Kidney glomerular epithelial cell (primary cell): Measurements from ENCODE around the gene ROBO1.
"Not testable (repeated sequence)": the region's sequence is repeated elsewhere in the genome, so short reads cannot be mapped to it uniquely, and the experiment has no call there.

Experiments
- DNase-seq: peaks from one replicate; lab custom pipeline; 2025; lab: John Stamatoyannopoulos, UW

ROBO1 gene

DNA sequence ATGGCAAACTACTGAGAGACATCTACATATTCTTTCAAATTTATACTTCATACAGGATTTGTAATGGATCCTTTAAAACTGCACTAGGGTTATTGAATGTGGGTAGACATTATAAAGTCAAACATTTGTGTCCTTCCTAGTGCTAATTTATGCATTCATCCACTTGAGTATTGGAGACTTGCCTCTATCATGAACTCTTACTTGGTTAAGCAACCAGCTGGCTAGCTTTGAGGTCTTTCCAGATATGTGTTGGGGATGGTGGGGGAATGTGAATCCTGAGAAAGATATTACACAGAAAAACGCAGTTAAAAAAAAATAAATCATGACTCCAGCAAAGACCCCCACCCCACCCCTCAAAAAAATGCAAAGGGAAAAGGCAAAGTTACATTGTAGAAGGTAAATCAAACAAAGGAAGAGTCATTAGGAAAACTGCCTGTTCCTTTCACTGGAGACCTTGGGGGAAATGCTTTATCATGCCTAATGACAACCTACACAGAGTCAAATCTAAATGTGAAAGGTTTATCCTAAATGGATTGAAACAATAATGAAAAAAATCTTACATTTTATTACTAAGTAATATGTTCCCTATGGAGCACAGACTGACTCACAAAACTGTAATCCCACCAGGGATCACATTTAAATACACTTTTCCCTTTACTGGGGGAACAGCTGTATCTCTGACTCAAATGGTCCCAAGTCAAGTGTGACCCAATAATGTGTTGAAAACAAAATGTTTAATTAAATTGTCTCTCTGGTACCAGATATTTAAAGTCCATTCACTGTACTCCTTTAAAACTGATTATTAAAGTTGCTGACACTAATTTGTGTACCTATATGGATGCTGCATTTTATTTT lies 522.3 kb downstream of the ROBO1 start:
- DNase-seq: no peak

DNA sequence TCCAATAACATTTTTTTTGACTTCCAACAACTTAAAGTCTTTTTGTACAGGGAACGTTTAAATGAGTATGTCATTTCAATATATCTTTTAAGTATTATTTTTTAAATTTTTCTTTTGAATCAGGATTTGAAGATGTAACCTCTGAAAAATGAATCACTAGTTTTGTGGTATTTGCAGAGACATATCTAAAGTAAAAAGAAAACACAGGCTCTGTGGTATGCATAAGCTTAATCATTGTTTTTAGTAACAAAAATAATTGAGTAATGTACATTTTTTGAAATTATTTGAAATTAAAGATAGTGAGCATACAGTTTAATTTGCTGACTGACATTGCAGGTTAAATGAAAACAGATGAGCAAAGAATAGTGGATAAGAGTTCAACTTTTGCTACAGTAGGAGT lies 531.3 kb downstream of the ROBO1 start:
- DNase-seq: no peak

DNA sequence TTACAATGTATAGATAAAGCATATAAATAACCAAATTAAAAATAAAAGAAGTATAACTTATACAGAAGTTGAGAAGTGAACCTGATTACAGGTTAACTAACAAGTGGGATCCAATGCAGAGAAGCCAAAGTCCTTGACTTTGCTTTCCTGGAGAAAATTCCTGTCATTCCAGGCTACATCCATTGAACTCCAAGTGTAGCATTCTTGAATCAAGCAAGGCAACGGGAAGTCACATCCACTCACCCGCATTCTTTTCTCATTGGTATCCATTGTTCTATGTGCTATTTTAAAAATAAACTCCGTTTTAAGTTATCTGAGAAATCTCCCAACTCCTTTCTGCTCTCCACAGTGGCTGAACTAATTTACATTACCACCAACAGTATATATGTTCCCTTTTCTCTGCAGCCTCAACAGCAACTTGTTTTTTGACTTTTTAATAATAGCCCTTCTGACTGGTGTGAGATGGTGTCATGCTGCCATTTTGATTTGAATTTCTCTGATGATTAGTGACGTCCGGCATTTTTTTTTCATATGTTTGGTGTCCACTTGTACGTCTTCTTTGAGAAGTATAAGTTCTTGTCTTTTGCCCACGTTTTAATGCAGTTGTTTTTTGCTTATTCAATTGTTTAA lies 534.3 kb downstream of the ROBO1 start:
- DNase-seq: no peak

DNA sequence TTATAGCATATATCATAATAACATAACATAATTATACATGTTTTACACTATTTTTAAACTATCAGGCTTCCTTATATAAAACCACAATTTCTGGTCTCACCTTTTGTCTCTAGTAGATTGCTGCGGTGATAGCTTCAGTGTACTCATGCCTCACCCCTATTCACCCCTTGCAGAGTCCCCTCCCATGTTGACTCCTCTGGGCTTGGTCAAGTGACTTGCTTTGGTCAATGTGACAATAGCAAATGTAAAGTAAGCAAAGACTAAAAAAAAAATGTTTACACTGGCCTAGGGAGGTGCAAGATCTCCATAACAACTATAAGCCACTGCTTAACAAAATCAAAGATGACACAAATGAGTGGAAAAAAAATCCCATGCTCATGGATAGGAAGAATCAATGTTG lies 537.5 kb downstream of the ROBO1 start:
- no peak for DNase-seq

DNA sequence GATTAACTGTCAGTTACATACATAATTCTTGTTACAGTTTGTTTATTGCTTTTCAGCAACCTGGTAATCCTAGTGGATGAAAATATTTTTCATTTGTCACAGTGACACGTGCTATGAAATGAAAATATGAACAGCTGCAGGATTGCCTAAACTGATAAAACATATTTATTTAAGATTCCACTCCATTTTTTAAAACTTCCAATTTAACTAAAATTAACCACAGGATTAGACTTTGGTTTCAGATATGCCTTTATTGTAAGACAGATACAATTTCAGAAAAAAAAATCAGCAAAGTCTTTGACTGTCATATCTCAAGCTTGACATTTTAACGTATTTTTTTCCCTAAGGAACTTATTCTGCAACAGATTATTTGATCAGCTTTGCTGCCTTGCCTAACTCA lies 550.7 kb downstream of the ROBO1 start:
- DNase-seq: no peak

DNA sequence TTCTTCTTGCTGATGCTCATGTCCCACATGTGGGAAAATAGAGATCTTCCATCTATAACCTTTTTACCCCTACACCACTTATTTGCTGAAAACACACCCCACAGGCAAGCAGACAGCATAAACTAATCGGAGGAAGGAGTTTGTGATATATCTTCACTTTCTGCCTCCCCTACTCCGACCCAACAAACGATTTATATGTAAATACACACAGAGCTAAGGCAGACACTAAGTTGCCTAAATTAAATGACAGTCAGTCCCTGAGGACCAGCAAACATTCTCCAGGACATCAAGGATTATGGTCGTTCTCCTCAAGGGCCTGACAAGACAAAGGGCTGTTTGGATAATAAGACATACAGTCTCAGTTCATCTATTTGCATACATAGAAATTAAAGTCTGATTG lies 552.5 kb downstream of the ROBO1 start:
- DNase-seq: no peak

DNA sequence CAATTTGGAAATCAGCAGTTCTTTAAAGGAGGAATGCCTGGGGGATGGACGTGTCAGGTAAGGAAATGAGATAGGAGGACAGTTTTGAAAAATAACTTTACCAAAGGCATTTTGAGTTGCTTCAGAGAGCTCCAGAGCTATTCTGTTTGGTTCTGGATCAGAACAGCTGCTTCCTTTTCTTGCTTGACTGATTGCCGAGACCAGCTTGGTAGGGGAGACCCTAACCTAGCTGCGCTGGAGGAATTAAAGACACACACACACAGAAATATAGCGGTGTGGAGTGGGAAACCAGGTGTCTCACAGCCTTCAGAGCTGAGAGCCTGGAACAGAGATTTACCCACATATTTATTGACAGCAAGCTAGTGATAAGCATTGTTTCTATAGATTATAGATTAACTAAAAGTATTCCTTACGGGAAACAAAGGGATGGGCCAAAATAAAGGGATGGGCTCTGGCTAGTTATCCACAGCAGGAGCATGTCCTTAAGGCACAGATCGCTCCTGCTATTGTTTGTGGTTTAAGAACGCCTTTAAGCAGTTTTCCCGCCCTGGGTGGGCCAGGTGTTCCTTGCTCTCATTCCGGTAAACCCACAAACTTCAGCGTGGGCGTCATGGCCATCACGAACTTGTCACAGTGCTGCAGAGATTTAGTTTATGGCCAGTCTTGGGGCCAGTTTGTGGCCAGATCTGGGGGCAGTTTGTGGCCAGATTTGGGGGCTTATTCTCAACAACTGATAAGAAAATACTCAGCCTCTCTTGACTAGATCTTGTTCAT lies 556.0 kb downstream of the ROBO1 start:
- no peak for DNase-seq

DNA sequence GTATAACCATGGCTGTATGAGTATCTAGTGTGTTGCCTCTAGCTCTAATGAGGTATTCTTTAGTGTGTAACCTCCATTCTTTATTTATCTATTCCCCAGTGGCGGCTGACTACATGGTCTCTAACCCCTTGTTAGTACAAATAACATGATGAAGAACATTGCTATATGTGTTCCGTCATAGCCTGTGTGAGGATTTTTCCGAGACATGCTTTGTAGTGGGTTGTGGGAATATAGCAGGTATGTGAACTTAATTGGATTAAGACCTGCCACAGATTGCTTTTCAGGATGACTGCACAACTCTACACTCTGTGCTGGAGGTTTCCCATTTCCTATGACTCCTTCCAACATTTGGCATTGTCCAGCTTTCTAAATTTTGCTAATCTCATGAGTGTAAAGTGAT lies 563.4 kb downstream of the ROBO1 start:
- DNase-seq: no peak

DNA sequence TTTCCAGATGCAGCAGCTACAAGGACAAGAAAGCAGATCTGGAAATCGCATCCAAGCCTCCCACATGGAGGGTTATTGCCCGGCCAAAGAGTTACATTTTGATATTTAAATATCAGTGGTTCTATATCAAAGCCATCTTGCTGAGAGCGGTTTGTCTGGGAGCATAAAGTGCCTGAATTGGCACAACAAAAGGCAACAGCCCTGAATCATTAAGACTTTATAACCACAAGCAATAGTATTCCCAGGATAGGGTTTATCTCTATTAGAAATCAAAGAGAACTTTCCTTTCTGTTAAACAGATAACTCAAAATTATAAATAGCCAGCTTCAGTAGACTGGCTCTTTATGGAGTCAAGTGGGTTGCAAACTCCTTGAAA lies 564.7 kb downstream of the ROBO1 start:
- DNase-seq: no peak

DNA sequence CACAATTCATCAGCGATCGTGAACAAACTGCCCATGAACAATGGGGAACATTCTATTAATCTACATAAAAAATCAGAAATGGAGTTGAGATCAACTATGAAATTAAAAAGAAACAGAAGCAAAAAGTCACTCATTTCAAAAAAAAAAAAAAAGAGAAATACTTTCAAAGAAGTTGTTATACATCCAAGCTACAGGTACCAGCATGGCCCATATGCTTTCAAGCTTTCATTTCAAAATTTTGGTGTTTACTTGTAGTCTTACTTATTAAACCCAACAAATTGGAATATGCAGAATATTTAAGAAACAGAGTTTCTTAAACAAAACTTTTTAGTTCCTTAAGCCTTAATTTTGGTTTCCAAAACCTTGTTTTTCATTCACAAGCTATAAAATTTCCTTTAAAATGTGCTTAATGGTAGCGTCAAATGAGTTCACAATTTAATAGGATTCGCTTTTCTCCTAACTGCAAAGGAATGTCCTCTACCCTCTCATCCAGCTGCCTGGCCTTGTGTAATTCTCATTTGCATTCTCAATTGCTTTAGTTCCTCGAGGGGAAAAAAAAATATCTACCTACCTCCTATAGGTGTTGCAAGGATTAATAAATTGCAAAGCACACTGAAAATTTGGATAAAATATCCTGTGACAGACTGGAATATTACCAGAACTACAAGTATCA lies 565.2 kb downstream of the ROBO1 start:
- no peak for DNase-seq

DNA sequence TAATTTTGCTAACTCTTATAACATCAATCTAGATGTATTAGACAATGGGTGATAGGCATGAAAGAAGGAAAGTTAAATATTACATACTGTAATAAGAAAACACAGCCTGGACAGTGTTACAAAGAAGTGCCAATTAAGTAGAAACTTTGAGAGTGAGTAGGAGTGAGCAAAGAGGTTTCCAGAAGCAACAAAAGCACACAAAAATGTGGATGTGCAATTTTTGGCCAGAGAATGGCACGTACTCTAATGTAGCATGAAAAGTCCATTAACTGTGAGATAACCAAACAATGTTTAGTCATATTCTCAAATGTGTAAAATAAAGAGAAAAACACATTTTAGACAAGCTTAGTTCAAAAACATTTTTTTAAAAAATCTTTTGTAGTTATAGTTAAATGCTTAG lies 567.3 kb downstream of the ROBO1 start:
- DNase-seq: no peak

DNA sequence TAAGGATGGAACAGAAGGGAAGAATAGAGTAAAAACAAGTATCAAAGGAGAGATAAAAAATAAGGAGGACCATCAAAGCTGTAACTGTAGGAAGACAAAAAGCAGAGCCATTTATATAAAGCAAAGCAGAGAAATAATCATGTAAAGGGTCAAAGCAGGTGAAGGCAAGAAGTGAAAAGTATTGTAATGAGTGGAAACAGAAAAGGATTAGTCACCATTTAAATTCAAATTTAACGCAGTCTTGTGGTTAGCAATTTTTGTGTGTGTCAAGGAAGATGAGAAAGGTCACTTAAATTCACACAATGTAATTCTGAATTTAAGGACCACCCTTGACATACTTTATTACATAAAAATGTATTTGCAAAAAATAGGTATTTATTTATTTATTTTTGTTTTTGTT lies 567.8 kb downstream of the ROBO1 start:
- DNase-seq: no peak

DNA sequence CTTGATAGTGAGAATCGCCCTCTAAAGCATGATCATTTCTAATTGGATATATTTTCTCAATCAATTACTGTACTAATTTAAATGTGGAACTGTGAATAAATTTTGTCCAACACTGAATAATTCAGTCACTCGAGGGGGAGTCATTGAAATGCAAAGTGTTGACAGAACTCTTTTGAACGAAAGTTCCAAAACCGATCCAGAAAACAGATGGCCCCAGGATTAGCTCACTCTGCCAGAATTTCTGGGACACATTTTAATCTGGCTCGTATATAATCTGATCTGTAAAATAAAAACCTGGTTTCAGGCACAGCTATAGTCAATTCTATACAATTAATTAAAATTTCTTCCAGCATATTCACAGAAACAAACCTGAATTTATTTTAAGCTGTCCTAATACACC lies 580.4 kb downstream of the ROBO1 start:
- DNase-seq: no peak

DNA sequence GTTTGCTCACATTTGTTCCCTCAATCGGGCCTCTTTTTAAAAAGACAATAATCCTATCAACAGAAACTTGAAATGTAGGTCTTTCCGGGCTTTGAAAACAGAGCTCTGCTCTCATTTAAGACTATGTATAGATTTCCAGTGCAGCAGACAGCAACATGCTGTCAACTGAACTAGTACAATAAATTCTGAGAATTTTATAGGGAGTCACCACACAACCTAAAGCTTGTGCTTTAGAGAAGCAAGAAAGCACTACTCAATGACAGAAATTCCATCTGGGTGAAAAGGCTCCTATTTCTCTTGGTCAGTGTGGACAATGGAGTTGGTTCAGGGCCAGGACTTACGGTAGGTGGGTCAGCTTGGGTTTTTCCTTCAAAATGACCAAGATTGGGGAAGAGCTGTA lies 583.5 kb downstream of the ROBO1 start:
- DNase-seq: no peak

DNA sequence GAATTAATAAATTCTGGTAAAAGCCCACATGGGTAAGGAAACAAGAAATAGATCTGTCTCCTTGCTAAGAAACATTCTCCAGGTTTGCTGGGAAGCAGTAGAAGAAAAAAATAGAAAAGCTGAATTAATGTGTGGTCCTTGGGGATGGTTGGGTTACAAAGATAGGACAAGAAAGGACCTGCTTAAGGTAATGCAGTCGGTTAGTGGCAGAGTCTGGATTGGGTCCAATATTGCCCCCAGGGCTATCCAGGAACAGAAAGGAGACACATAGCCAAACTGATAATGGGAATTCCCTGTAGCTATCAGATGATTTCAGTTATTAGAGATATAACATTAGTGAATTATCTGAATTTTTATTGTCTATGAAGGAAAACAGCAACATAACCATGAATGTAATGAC lies 584.3 kb downstream of the ROBO1 start:
- DNase-seq: no peak

DNA sequence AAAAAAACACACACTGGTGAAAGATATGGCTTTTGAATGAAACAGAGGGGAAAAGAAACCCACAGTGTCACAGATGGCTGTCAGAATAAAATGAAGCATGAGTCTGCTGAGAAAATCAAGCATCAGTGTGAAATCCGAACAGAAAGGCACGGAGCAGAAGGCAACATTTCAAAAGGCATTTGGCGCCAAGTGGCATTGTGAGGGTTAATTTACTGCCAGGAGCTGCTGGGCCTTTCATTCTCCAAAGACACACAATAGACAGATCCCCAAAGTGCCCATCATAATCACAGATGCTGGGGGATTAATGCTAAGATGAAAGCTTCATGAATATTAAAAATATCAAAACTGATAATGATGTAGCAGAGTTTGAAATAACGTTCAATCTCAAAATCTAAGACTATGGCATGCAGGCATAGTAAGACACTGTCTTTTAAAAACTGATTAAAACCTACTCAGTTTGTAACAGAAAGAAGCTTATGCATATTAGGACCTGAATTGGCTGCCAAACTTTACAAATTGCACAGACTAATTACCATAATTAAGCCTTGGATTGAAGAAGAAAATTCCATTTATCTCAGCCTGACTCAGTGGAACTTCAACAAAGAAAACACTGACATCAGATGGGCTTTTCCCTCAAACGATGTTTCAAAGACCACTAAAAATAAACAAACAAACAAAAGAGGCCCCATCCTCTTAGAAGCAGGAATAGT lies 589.2 kb downstream of the ROBO1 start:
- DNase-seq: no peak

DNA sequence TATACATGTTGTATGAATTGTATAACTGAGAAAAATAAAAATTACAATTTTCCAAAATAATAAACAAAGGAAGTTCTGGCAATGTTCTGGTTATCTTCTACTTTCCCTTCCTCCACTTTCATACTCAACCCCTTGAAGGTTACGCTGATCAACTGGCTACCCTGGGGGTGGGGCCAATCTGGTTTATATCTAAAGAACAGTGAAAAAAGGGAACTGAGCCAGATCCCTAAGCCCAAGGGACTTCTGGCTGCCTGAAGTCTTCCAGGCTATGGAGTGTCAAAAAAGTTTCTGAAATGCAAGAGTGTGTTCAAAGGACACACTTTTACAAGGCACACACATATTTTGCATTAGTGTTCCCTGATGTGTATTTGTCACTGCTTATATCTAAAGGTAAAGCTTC lies 591.9 kb downstream of the ROBO1 start:
- no peak for DNase-seq

DNA sequence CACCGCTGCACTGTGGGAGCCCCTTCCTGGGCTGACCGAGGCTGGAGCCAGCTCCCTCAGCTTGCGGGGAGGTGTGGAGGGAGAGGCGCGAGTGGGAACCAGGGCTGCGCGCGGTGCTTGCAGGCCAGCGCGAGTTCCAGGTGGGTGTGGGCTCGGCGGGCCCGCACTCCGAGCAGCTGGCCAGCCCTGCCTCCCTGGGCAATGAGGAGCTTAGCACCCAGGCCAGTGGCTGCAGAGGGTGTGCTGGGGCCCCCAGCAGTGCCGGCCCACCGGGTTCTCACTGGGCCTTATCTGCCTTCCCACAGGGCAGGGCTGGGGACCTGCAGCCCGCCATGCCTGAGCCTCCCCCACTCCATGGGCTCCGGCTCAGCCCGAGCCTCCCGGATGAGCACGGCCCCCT lies 594.5 kb downstream of the ROBO1 start:
- not testable (repeated sequence) for DNase-seq

DNA sequence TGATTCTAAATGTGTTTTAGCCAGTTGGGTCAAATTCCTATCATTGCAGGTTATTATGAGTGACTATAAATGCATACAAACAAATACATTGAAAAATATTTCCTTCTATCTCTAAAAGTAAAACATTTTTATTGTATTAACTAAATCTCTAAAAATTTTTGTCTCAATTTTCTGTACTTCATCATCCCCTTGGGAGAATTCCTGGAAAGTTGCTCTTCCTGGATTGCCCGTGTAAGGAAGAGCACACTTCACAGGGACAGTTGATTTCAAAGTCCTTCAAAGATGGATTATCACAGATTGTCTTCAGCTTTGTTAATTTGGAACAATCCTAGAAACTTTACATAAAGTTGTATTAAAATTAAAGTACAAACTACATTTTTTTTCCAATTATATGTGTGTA lies 595.6 kb downstream of the ROBO1 start:
- no peak for DNase-seq

DNA sequence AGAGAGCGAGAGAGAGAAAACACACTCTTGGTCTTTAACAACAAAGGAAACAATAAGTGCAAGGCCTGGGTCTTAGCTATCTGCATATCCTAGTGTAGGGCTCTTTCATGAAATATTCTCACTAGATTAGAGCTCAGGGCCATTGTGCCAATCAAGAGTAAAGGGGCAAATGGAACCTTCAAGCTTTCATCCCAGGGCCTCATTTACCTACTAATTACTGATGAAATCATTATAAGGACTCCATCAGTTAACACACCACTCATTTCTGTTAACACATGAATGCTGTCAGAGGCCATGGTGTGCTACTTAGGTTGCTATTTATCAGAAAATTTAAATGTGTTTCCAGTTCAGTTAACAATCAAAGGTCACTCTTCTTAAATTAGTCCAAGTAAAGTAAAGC lies 597.8 kb downstream of the ROBO1 start:
- DNase-seq: no peak

DNA sequence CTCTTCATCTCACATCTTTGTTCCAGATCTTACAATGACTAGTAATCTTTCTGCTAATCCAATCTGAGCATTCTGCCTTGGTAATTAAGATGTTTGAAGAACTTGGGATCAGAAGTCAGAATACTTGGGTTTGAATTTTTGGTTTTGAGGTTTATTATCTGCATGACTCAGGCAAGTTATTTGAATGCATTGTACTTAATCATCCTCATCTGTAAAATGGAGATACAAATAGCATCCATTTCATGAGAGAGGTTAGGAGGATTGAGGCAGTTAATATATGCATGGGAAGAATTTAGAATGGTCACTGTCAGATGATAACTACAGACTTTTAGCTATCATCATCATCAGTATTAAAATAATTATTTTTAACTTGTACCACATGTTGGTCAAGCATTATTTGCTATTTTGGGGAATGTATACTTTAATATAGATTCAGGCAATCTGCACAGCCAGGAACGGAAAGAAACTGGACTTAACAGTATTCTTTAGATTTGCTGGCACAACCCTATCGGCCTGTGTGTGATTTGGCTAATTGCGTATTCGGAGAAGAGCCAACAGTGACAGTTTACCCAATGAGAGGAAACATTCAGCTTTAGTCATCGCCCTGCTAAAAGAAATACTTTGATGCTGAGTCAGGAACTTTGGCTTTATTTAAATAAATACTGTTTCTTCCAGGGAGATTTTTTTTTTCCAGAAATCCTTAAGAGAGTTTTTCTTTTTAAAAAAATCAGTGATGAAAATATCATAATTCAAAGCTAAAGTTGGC lies 600.0 kb downstream of the ROBO1 start:
- no peak for DNase-seq
